Fibroblast of skin of back (primary cell): ENCODE results near the gene MAGEA11. TPM values are rescaled to one million over a fixed set of nuclear protein-coding genes. Genes with fewer than 3 reads are reported as not detected.
"Not testable (repeated sequence)": the region's sequence is repeated elsewhere in the genome, so short reads cannot be mapped to it uniquely, and the experiment has no call there.

Experiments
- DNase-seq: peaks from one replicate; pipeline ENCODE4 v3.0.0-alpha.2; 2013
- polyA plus RNA-seq, 2 experiments: library from polyadenylated mRNA; unstranded; fragments of 120-200 nt; gene quantifications; one replicate each; pipeline ENCODE4 v1.2.1, GENCODE V29; 2013; ENCODE audit not compliant: insufficient read length in 2 of 2

The MAGEA11 gene
- not detected for polyA plus RNA-seq (2013, experiment 1 of 2; ENCODE audit: insufficient read length)
- not detected for polyA plus RNA-seq (2013, experiment 2 of 2; ENCODE audit: insufficient read length)

- DNase-seq, result no peak
Observed at GRCh38 chrX:149711545-149712236, at the start of gene MAGEA11. Gene MAGEA11, plus strand, starts transcription at chrX:149712060. Its CDS starts 1,100 bp downstream, at chrX:149713160.

- not testable (repeated sequence) for DNase-seq
Observed at GRCh38 chrX:149675088-149675487, 36.8 kb upstream of the MAGEA11 start.

GRCh38 chrX:149675554-149675953 lies 36.3 kb upstream of the MAGEA11 start:
- not testable (repeated sequence) for DNase-seq

GRCh38 chrX:149679164-149679678 lies 32.6 kb upstream of the MAGEA11 start:
- DNase-seq, result not testable (repeated sequence)

GRCh38 chrX:149681182-149681581 lies 30.7 kb upstream of the MAGEA11 start:
- DNase-seq, result no peak

- DNase-seq, result no peak
Observed at GRCh38 chrX:149682031-149682430, 29.8 kb upstream of the MAGEA11 start.

- no peak for DNase-seq
Observed at GRCh38 chrX:149682956-149683947, 28.6 kb upstream of the MAGEA11 start.

- DNase-seq, result no peak
Observed at GRCh38 chrX:149683966-149684730, 27.7 kb upstream of the MAGEA11 start.

- DNase-seq, result no peak
Observed at GRCh38 chrX:149687991-149688390, 23.9 kb upstream of the MAGEA11 start.

- no peak for DNase-seq
Observed at GRCh38 chrX:149688552-149688951, 23.3 kb upstream of the MAGEA11 start.

- DNase-seq, result no peak
Observed at GRCh38 chrX:149691794-149692193, 20.1 kb upstream of the MAGEA11 start.

GRCh38 chrX:149692686-149693272 lies 19.1 kb upstream of the MAGEA11 start:
- DNase-seq, result not testable (repeated sequence)

GRCh38 chrX:149699761-149700160 lies 12.1 kb upstream of the MAGEA11 start:
- DNase-seq, result no peak

- no peak for DNase-seq
Observed at GRCh38 chrX:149704664-149705063, 7.2 kb upstream of the MAGEA11 start.

GRCh38 chrX:149707147-149707901 lies 4.5 kb upstream of the MAGEA11 start:
- DNase-seq, result no peak

- no peak for DNase-seq
Observed at GRCh38 chrX:149712831-149713230, 971 bp downstream of the MAGEA11 start.

GRCh38 chrX:149713279-149714050 lies 1.6 kb downstream of the MAGEA11 start:
- DNase-seq, result no peak

- DNase-seq, result no peak
Observed at GRCh38 chrX:149715468-149715867, 3.6 kb downstream of the MAGEA11 start.

- DNase-seq, result no peak
Observed at GRCh38 chrX:149716632-149717031, 4.8 kb downstream of the MAGEA11 start.

- DNase-seq, result no peak
Observed at GRCh38 chrX:149717803-149718202, 5.9 kb downstream of the MAGEA11 start.
